Measurements from ENCODE around the gene UQCR10.

Gene UQCR10

GRCh38 chr22:29765905-29766631 is 1.1 kb upstream of the UQCR10 start:
- DNase-seq (ENCODE audit: low read depth in 2 of 2): peak in 1 of 2 donors; percentile 4

GRCh38 chr22:29766632-29767170 is 468 bp upstream of the UQCR10 start, which contains the start of gene ZMAT5:
TSS of gene ZMAT5 (minus strand) at chr22:29767007. CDS start at chr22:29748544, 18,463 bp downstream.
- peak; percentile 87 for DNase-seq (ENCODE audit: low read depth in 2 of 2)

GRCh38 chr22:29768052-29768693 is 1.0 kb downstream of the UQCR10 start:
- no peak for DNase-seq (ENCODE audit: low read depth in 2 of 2)

- DNase-seq (ENCODE audit: low read depth in 2 of 2): no peak
Measured at GRCh38 chr22:29769723-29770321, 2.7 kb downstream of the UQCR10 start.

GRCh38 chr22:29772170-29772641 is 5.0 kb downstream of the UQCR10 start:
- no peak for DNase-seq (ENCODE audit: low read depth in 2 of 2)

- no peak for DNase-seq (ENCODE audit: low read depth in 2 of 2)
Measured at GRCh38 chr22:29773233-29773632, 6.1 kb downstream of the UQCR10 start.

- no peak for DNase-seq (ENCODE audit: low read depth in 2 of 2)
Measured at GRCh38 chr22:29780220-29780619, 13.1 kb downstream of the UQCR10 start.

GRCh38 chr22:29780748-29781676 is 13.8 kb downstream of the UQCR10 start:
- DNase-seq (ENCODE audit: low read depth in 2 of 2): no peak

- no peak for DNase-seq (ENCODE audit: low read depth in 2 of 2)
Measured at GRCh38 chr22:29782061-29782845, 15.1 kb downstream of the UQCR10 start.

- DNase-seq (ENCODE audit: low read depth in 2 of 2): no peak
Measured at GRCh38 chr22:29784451-29785361, 17.5 kb downstream of the UQCR10 start.

GRCh38 chr22:29786031-29786430 is 18.9 kb downstream of the UQCR10 start:
- DNase-seq (ENCODE audit: low read depth in 2 of 2): no peak

- no peak for DNase-seq (ENCODE audit: low read depth in 2 of 2)
Measured at GRCh38 chr22:29787371-29787980, 20.3 kb downstream of the UQCR10 start.

- no peak for DNase-seq (ENCODE audit: low read depth in 2 of 2)
Measured at GRCh38 chr22:29788339-29789279, 21.4 kb downstream of the UQCR10 start.

GRCh38 chr22:29790061-29790460 is 22.9 kb downstream of the UQCR10 start:
- DNase-seq (ENCODE audit: low read depth in 2 of 2): no peak

GRCh38 chr22:29793396-29793795 is 26.2 kb downstream of the UQCR10 start:
- no peak for DNase-seq (ENCODE audit: low read depth in 2 of 2)

GRCh38 chr22:29795663-29796062 is 28.5 kb downstream of the UQCR10 start:
- DNase-seq (ENCODE audit: low read depth in 2 of 2): no peak

GRCh38 chr22:29797351-29797750 is 30.2 kb downstream of the UQCR10 start:
- DNase-seq (ENCODE audit: low read depth in 2 of 2): no peak

GRCh38 chr22:29798318-29798717 is 31.1 kb downstream of the UQCR10 start:
- no peak for DNase-seq (ENCODE audit: low read depth in 2 of 2)
